HG02571 (cell line): Measurements from ENCODE around the gene BAHCC1.
"Not testable (repeated sequence)": the region's sequence is repeated elsewhere in the genome, so short reads cannot be mapped to it uniquely, and the experiment has no call there.

Experiments
- ATAC-seq: cut with Tn5 transposase; IDR thresholded peaks from one replicate; pipeline ENCODE4 v1.9.1; 2021; ENCODE audit warnings: mild to moderate bottlenecking, moderate library complexity; ENCODE audit not compliant: unreplicated experiment

Gene BAHCC1

GRCh38 chr17:81394921-81395599 is at the start of gene BAHCC1:
Gene BAHCC1, plus strand, starts transcription at chr17:81395457. Its CDS starts 4,283 bp downstream, at chr17:81399740.
- ATAC-seq, result no peak

DNA sequence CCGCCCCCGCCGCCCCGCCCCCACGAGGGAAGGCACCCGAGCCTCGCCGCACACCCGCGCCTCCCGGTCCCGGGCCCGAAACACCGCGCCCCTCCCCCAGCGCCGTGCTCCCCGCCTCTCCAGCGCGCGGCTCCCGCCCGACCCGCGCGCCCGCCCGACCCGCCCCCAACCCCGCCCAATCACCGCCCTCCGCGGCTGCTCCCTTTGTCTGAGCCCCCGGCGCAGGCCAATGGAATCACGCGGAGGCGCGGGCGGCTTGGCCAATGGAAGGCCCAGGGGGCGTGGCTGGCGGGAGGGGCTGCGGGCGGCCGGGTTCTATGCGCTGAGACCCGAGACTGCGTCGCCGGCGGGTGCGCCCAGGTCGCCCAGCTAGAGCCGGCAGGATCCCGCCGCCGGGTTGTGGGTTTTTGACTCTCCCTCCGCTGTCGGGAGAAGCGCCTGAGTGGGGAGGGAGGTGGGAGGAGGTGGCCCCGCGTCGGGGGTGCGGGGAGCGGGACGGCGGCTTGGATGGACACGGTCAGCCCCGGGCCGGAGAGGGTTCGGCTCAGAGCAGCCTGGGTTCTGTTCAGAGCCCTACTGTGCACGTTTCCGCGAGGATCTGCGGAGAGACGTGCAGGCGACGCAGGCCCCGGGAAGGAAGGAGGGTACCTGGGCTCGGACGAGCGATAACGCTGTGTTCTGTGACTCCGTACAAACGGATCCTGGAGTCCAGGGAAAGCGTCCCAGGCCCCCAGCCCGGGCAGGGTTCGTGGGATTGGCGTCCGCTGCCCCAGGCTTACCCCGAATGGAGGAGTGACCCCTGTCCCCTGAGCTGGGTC is 49.0 kb upstream of the BAHCC1 start:
- peak; percentile 67 for ATAC-seq

- ATAC-seq, result no peak
Measured at GRCh38 chr17:81346908-81347349, 48.3 kb upstream of the BAHCC1 start.

- ATAC-seq, result no peak
Measured at GRCh38 chr17:81347437-81347836, 47.8 kb upstream of the BAHCC1 start.

DNA sequence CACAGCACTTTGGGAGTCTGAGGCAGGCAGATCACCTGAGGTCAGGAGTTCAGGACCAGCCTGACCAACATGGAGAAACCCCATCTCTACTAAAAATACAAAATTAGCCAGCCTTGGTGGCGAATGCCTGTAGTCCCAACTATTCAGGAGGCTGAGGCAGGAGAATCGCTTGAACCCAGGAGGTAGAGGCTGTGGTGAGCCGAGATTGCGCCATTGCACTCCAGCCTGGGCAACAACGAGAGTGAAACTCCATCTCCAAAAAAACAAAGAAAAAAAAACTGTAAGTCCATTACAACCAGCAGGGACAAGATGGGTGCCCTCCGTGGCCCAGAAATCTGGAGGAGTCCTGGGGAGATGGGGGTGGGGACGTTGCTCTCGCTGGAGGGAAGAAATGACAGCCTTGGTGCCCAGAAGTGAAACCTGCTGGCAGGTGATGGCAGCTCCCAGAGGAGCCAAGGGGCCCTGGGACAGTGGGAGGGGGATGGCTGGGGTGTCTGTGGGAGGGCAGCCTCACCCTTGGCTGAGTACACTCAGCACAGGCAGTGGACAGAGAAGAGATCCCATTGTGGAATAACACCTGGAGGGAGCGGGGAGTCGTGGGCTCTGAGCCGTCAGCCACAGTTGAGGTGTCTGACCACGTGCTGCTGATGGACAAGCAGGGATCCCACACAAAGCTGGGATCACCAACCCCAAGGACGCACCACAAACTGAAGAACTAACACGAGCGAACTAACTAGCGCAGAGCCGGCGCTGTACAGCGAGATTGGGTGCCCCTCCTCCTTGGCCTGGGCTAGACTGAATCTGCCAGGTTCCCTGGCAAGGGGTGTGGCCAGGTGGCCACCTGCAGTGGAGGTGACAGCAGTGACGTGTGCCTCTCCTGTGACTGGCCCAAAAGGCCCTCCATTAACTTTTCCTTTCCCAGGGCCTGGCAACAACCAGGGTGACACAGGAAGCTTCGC is 46.9 kb upstream of the BAHCC1 start:
- ATAC-seq, result no peak

- ATAC-seq, result no peak
Measured at GRCh38 chr17:81349397-81350319, 45.6 kb upstream of the BAHCC1 start.

- no peak for ATAC-seq
Measured at GRCh38 chr17:81350320-81350890, 44.9 kb upstream of the BAHCC1 start.

DNA sequence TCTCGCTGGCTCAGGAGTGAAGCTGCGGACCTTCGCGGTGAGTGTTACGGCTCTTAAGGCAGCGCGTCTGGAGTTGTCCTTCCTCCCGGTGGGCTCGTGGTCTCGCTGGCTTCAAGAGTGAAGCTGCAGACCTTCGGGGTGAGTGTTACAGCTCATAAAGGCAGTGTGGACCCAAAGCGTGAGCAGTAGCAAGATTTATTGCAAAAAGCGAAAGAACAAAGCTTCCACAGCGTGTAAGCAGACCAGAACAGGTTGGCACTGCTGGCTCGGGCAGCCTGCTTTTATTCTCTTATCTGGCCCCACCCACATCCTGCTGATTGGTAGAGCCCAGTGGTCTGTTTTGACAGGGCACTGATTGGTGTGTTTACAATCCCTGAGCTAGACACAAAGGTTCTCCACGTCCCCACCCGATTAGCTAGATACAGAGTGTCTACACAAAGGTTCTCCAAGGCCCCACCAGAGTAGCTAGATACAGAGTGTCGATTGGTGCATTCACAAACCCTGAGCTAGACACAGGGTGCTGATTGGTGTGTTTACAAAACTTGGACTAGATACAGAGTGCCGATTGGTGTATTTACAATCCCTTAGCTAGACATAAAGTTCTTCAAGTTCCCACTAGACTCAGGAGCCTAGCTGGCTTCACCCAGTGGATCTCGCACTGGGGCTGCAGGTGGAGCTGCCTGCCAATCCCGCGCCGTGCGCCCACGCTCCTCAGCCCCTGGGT is 43.8 kb upstream of the BAHCC1 start:
- ATAC-seq, result not testable (repeated sequence)

- not testable (repeated sequence) for ATAC-seq
Measured at GRCh38 chr17:81352056-81352455, 43.2 kb upstream of the BAHCC1 start.

- no peak for ATAC-seq
Measured at GRCh38 chr17:81354252-81354953, 40.9 kb upstream of the BAHCC1 start.

GRCh38 chr17:81354954-81355347 is 40.3 kb upstream of the BAHCC1 start:
- ATAC-seq, result no peak

GRCh38 chr17:81359218-81359617 is 36.0 kb upstream of the BAHCC1 start:
- ATAC-seq, result no peak

GRCh38 chr17:81362001-81362400 is 33.3 kb upstream of the BAHCC1 start:
- not testable (repeated sequence) for ATAC-seq

DNA sequence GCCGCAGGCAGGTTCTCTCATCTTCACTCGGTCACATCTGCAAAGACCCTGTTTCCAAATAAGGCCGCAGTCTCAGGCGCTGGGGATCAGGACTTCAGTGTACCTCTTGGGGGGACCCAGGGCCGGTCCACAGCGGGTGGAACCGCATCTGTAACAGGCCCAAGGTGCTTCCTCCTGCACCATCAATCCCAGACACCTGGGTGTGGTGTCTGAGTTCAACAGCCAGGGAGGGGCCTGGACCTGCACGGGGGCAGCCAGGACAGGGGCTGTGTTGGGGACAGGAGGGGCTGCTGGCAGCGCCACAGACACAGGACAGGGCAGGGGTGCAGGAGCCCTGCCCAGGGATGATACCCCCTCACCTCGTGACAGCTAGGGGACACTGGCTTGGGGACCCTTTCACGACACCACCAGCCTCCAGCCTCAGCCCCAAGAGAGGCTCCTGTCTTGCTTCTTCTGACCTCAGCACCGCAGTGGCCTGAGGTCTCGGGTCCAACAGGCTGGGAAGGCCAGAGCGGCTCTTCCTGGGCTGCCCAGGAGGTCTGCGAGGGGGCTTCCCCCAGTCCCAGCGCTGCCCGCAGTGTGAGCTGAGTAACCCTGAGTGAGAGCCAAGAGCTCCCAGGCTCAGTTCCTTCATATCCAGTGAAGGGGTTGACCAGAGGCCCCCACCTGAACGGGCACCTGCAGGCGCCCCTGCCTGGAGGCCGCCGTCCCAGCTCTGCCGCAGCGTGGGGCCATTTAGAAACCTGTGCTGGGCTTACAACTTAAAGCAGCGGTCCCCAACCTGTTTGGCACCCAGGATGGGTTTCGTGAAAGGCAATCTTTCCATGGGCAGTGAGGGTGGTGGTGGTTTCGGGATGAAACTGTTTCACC is 30.7 kb upstream of the BAHCC1 start:
- no peak for ATAC-seq

- ATAC-seq, result no peak
Measured at GRCh38 chr17:81365148-81365600, 30.1 kb upstream of the BAHCC1 start.

DNA sequence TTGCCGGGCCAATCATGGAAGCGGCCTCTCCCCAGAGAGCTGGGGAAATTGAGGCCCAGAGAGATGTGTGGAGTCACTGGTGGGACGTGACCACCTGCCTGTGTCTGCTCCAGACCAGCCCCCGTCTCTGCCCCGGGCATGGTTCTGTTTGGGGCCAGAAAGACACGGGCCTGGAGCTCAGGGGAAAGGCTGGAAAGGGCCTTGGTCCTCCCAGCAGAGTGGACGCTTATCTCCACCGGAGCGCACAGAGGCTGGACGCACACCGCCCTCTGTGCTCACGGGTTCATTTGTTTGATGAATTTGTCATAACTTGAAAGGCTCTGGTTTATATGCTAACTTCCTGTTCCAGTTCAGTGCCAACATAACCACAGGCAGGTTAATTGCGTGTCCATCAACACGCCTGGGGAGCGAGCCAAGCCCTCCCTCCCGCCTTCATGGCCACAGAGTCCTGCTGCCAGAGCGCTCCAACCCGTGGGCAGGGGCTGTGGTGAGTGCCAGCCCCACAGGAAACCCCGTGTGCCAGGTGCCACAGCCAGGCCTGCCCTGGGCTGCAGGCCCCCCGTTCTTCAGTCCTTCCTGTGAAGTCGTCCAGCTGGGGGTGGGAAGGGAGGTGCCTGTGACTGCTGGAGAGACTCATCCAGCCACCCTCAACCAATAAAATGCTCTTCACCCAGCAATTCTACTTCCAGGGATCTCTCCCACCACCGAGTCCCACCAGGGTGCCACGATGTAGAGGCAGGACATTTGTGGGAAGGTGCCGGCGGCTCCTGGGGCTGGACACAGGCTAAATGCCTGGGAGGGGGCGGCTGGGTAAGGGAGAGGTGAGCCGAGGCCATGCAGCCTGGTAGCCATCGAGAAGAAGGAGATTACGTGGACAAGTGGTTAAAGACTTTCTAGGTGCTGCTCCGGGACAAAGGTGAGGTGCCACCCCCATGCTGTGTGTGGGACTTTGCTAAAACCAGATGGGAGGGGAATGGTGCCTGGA is 29.4 kb upstream of the BAHCC1 start:
- ATAC-seq, result no peak
